ENCODE results near the gene CLEC20A. TPM values are rescaled to one million over a fixed set of nuclear protein-coding genes. Genes with fewer than 3 reads are reported as not detected.

The CLEC20A gene
- total RNA-seq, 2 donors from 2014 or later = 3.0 TPM; not detected in 1

- ATAC-seq (ENCODE audit: insufficient number of reproducible peaks, low FRiP score, low read depth) (no peak), DNase-seq (ENCODE audit: low spot score) (no peak)
- no peaks in the 10 kb centered on the region for H3K36me3 ChIP-seq
- no peaks in the 10 kb centered on the region for H3K4me1 ChIP-seq (ENCODE audit: control insufficient read depth in 1 of 2, low read depth in 2 of 2)
- H3K27ac ChIP-seq = no peak overlapping the region
- no peak overlapping the region for H3K4me3 ChIP-seq
- TF ChIP-seq, protein P1, sequence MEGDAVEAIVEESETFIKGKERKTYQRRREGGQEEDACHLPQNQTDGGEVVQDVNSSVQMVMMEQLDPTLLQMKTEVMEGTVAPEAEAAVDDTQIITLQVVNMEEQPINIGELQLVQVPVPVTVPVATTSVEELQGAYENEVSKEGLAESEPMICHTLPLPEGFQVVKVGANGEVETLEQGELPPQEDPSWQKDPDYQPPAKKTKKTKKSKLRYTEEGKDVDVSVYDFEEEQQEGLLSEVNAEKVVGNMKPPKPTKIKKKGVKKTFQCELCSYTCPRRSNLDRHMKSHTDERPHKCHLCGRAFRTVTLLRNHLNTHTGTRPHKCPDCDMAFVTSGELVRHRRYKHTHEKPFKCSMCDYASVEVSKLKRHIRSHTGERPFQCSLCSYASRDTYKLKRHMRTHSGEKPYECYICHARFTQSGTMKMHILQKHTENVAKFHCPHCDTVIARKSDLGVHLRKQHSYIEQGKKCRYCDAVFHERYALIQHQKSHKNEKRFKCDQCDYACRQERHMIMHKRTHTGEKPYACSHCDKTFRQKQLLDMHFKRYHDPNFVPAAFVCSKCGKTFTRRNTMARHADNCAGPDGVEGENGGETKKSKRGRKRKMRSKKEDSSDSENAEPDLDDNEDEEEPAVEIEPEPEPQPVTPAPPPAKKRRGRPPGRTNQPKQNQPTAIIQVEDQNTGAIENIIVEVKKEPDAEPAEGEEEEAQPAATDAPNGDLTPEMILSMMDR (IDR thresholded peaks at IDR 0.05) = no peak
- H3K9me3 ChIP-seq = no peaks in the 10 kb centered on the region
- no peaks in the 10 kb centered on the region for H3K27me3 ChIP-seq (replicated peaks; ENCODE audit: insufficient read depth)
These were observed 2.2 kb downstream of the CLEC20A start for GRCh38 chr1:178494569-178494971.

DNA sequence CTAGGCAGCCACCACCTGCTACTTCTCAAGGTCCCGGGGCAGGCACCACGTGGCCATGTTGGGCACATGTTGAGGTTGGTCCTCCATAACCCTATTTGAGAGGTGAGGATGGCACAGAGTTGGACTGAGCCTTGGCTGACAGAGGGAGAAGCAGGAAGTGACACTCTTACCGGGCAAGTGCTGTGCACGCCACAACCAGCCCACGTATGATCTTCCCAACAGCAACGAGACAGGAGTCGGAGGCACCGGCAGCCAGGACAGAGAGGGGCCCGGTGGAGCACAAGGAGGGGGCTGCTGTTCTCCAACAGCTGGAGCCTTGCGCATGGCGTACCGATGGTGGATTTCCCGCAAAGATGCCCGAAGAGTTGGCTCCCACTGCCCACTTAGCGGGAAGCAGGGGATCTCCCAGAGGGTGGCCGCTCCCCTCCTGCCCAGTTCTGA is 3.4 kb downstream of the CLEC20A start:
- Histone ChIP-seq H3K27ac (no peak overlapping the region), H3K9me3 (no peaks in the 10 kb centered on the region), H3K4me3 (no peak overlapping the region), H3K4me1 (ENCODE audit: control insufficient read depth in 1 of 2, low read depth in 2 of 2) (no peaks in the 10 kb centered on the region), H3K36me3 (no peaks in the 10 kb centered on the region), H3K27me3 (replicated peaks; ENCODE audit: insufficient read depth) (no peaks in the 10 kb centered on the region)
- no peak for ATAC-seq (ENCODE audit: insufficient number of reproducible peaks, low FRiP score, low read depth)
- TF ChIP-seq, protein P1 (IDR thresholded peaks at IDR 0.05) = no peak
- no peak for DNase-seq (ENCODE audit: low spot score)

DNA sequence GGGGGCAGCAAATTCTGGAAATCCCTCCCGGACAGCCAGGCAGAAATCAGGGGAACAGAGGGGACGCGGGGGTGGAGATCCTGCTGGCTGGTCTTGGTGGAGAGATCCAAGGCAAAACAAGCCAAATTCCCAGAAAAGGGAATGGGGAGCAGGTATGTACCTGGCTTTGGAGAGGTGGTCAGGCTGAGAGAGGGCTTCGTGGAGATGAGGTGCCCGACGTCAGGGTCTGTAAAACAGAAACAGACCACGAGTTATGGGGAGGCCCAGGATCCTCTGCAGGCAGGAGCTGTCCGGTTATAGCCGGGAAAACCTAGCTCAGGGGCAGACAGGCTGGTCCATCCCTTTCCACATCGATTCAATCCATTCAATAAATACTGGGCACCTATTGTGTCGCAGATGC is 4.4 kb downstream of the CLEC20A start:
- H3K9me3 ChIP-seq = no peaks in the 10 kb centered on the region
- H3K4me3 ChIP-seq = no peak overlapping the region
- DNase-seq (ENCODE audit: low spot score) = no peak
- no peaks in the 10 kb centered on the region for H3K27me3 ChIP-seq (replicated peaks; ENCODE audit: insufficient read depth)
- H3K36me3 ChIP-seq = no peaks in the 10 kb centered on the region
- H3K4me1 ChIP-seq (ENCODE audit: control insufficient read depth in 1 of 2, low read depth in 2 of 2) = no peaks in the 10 kb centered on the region
- TF ChIP-seq, protein P1 (IDR thresholded peaks at IDR 0.05) = no peak
- no peak for ATAC-seq (ENCODE audit: insufficient number of reproducible peaks, low FRiP score, low read depth)
- no peak overlapping the region for H3K27ac ChIP-seq

DNA sequence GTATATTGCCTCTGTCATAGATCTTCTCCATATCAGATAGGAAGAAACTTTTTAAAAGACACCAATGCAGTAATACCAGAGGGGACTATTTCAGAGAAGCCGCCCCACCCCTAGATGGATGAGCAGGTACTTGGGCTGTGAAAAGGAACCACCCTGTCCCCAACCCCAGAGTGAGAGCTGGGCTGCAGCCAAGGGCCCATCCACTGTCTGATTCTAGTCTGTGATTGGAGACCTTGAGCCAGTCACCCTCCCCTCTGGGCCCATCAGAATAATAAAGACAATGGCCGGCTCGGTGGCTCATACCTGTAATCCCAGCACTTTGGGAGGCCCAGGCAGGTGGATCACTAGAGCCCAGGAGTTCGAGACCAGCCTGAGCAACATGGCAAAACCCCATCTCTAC is 5.0 kb downstream of the CLEC20A start:
- Histone ChIP-seq H3K27ac (no peak overlapping the region), H3K36me3 (no peaks in the 10 kb centered on the region), H3K4me3 (no peak overlapping the region), H3K4me1 (ENCODE audit: control insufficient read depth in 1 of 2, low read depth in 2 of 2) (peaks cover 0 to 6% of the 10 kb centered on the region in 2 donors), H3K27me3 (replicated peaks; ENCODE audit: insufficient read depth) (no peaks in the 10 kb centered on the region), H3K9me3 (no peaks in the 10 kb centered on the region)
- no peak for DNase-seq (ENCODE audit: low spot score)
- TF ChIP-seq, protein P1 (IDR thresholded peaks at IDR 0.05) = no peak
- no peak for ATAC-seq (ENCODE audit: insufficient number of reproducible peaks, low FRiP score, low read depth)

- Histone ChIP-seq H3K4me1 (ENCODE audit: control insufficient read depth in 1 of 2, low read depth in 2 of 2) (peaks cover 2 to 14% of the 10 kb centered on the region in 2 donors), H3K27ac (no peak overlapping the region), H3K36me3 (no peaks in the 10 kb centered on the region), H3K4me3 (no peak overlapping the region), H3K27me3 (replicated peaks; ENCODE audit: insufficient read depth) (no peaks in the 10 kb centered on the region), H3K9me3 (no peaks in the 10 kb centered on the region)
- DNase-seq (ENCODE audit: low spot score) (no peak), ATAC-seq (ENCODE audit: insufficient number of reproducible peaks, low FRiP score, low read depth) (no peak)
- TF ChIP-seq, protein P1 (IDR thresholded peaks at IDR 0.05) = no peak
These were observed 5.8 kb downstream of the CLEC20A start for GRCh38 chr1:178490967-178491366.

Data from thoracic aorta (tissue), 2 donors.